GOT3 (cell line): ENCODE data around the gene SLC13A3.

ENCODE experiments used
- DNase-seq: peaks from one replicate; lab custom pipeline; 2025; ENCODE audit warnings: mixed read lengths; lab: John Stamatoyannopoulos, UW

The SLC13A3 gene

DNA sequence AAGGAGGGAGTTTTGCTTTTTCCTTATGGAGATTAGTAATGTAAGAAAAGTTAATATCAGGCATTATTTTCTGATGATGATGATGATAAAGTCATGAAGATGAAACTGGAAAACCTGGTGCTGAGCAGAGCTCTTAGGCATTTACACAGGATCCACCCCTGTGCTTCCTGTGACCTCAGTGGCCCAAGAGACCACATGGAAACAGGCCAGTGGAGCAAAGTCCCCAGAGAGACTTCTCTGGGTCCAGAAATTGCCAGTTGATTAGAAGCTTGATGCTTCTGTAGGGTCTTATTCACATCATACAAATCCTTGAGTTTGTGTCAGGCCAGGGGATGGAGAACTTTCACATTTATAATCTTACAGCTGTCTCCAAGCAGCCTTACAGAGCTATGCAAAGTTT, 46.1 kb downstream of the SLC13A3 start:
- no peak for DNase-seq

DNA sequence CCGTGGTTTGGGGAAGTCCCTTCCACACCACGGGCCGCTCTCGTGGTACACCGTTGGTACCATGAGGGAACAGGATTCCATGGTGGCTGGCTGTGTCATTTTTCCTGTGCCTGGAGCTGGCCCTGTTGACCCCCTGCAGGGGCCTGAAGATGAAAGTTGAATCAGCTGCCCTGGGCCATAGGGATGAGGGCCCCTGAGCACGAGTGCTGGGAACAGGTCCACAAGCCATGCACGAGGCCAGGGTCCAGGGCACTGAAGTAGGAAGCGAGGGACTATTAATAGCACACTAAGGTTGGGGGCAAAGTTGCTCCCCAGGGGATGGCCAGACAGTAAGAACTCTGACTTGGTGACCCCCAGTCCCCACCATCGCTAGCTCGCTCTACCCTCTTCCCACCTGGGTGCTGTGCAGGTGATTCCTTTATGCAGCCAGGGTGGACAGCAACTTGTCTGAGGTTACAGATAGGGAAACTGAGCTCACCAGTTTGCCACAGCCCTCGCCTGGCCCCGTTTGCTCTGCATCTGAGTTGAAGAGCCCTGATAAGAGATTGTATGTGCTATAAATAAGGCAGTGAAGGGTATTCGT, 46.6 kb downstream of the SLC13A3 start:
- no peak for DNase-seq

DNA sequence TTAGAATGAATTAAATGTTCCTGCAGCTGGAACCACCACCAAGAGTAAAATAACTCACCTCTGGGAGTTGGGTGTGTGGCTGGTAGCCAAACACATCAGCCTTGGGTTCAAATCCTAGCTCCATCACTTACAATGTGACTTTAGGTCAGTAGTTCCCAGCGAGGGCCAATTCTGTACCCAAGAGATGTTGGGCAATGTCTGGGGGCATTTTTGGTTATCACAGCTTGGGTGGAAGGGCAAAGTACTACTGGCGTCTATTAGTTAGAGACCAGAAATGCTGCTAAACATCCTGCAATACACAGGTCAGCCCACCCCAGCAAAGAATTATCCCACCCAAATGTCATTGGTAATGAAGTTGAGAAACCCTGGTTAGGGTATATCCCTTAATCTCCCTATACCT, 48.8 kb downstream of the SLC13A3 start:
- DNase-seq: no peak

DNA sequence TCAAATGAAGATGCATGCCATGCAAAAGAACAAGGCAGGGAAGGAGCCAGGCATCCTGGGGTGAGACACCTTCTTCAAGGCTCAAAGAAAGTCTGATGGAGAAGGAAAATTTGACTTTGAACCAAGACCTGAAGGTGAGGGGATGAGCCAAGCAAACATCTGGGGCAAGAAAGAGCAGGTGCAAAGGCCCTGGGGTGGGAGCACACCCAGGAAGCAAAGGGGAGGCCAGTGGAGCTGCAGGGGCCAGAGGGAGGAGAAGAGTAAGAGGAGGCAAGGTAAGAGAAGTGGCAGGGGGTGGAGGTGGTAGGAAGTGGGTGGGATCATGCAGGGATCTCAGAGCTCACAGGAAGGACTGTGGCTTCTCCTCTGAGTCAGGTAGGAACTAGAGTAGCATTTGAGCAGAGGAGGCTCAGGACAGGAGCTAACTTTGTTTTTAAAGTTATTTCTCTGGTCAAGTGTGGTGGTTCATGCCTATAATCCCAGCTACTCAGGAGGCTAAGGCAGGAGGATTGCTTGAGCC, 49.6 kb downstream of the SLC13A3 start:
- no peak for DNase-seq

DNA sequence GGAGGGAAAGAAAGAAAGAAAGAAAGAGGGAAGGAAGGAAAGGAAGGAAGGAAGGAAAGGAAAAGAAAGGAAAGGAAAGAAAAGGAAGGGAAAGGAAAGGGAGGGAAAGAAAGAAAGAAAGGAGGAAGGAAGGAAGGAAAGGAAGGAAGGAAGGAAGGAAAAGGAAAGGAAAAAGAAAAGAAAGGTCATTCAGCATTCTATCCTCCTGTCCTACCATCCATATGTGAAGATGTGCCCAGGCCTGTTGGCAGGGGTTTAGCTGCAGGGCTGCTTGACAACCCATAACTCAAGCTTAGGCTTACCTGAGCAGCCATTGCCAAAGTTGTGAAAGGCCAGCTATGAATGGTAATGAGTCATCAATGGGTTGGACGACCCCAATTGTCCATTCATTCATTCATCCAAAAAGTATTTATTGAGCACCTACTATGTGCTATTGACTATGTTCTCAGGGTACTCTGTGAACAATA, 50.9 kb downstream of the SLC13A3 start:
- no peak for DNase-seq

DNA sequence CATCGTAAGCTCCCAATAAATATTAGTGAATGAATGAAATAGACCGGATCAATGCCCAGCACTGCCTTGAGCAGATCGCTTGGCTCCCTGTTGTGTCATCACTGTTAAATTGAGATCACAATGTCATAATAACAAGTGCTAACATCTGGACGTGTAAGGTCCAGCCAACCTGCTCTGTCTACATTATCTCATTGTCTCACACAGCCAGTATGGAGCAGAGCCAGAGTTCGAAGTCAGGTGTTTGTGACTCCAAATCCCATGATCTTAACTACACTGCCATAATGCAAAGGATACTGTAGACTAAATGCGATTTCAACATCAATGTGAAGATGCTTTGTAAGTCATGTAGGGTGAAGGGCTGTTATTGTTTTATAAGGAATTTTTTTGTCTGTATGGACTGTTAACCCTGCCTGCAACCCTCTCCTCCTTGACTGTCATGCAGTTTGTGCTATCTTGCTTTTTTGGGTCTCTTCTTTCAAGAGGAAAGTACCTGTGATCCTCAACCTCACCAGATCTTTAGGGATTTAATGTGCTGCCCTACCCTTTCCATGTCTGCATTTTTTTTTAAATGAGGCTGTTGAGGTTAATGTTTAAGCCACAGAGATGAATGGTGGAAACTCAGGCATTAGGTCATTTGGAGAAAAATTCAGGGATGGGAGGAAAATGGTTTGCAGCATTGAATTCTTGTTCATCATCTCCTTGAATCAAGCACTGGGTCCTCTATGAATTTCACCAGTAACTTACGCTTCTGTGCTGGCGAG, 51.9 kb downstream of the SLC13A3 start:
- DNase-seq: no peak

DNA sequence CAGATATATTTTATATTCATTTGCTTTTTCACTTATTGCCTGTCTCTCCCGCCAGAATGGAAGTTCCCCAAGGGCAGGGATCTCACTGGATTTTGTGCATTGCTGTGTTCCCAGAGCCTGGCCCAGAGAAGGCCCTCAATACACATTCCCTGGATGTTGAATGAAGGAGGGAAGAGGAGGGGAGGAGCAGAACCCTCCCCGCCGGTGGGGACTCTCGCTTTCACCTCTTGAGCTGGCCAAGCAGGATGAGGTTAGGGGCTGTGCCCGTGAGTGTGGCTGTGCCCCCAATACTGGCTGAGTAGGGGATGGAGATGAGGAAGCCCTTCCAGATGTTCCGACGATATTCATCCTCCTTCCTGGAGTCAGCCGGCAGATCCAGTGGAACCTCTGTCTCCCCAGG, 55.3 kb downstream of the SLC13A3 start:
- no peak for DNase-seq

DNA sequence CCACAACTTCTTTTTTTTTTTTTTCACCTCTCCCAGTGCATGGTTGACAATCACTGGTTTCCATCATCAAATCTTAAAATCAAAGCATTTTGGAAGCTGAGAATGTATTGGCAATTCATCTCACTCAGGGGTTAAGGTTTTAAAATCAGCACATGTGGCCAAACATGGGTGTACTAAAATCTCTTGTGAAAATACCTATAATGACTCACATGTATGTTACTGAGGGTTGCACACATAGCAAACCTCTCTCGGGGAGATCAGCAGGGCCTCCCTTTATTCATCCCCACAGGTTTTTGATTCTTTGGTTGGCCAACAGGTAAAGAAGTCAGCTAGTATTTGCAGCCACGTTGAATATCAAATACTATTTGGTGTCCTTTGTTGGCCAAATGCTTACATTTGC, 56.5 kb downstream of the SLC13A3 start:
- DNase-seq: no peak

DNA sequence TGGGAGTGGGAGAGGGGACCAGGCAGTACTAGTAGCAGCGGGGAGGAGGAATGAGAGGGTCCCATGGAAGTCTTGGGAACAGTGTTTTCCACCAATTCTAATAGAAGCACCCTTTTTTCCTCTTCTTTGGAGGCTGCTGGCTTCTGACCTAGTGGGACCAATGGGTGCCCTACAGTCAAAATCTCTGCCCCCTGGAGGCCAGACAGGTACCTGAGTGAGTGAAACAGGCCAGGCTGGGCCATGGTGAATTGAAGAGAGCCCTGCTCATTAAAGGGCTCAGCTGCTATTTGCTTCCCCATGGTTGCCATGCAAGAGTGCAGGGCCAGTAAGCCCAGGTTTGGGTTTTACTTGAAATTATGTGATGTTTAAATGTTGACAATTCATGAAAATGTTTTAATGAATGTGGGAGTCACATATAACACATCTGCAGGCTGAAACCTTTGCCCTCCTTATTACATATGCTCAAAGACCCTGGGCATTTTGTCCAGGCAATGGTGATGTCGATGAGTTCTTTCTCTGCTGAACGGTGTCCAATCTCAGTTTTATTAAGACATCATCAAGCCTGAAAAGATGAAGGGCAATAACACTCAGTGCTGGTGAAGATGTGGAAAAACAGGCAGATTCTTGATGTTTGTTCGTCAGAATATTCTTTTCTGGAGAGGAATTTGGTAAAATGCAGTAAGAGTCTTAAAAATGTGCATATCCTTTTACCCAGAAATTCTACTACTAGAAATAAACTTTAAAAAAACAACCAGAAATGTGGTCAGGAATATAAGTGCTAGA, 58.5 kb downstream of the SLC13A3 start:
- DNase-seq: no peak

DNA sequence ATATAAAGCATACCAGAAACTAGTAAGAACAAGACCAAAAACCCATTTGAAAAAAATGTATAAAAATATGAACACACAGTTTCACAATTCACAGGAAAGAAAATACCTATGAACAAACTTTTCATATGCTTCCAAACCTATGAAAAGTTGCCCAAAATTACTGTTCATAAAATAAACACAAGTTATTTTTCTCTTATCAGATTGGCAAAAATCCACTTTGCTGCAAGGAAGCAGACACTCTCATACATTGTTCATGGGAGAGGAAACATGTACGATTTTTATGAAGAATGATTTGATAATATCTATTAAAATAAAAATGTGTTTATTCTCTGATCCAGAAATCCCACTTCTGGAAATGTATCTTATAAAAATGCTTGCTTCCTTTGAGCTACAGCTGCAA, 60.8 kb downstream of the SLC13A3 start:
- no peak for DNase-seq

DNA sequence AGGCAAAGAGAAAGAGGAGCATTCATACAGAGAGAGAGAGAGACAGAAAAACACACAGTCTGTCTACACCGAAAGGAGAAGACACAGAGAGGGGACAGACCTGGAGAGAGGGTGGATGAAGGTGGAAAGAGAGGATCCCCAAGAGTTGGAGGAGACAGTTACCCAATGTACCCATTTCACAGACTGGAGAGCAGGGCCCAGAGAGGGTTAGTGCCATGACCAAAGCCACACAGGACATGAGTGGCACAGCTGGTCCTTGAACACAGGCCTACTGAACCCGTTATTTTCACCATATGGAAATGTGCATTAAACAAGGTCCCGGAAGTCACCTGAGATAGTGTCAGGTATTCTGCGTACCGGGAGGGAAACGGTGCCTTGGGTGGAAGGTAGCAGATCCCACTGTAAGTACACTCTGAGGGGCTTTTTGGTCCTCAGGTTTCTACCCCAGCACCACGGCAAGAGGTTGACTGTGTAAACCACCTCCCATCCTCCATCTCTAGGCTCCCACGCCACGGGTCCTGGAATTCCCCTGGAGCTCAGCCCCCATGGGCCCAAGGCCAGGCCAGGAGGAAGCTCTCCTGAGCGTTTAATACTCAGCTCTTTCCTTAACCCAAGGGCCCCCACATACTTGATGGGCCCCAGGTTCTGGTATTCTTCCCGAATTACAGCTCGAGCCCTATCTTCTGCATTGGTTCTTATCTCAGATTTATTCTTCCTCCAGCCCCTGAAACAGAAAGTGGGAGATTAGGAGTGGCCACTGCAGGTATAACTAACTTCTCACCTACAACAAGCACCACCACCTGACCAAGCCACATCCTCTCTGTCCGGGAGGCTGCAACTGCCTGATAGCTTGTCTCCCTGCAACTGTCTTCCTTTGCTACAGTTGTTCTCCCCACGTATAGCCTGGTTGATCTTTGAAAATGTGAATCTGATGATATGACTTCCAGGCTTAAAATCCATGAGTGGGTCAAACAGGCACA, 62.4 kb downstream of the SLC13A3 start:
- no peak for DNase-seq

DNA sequence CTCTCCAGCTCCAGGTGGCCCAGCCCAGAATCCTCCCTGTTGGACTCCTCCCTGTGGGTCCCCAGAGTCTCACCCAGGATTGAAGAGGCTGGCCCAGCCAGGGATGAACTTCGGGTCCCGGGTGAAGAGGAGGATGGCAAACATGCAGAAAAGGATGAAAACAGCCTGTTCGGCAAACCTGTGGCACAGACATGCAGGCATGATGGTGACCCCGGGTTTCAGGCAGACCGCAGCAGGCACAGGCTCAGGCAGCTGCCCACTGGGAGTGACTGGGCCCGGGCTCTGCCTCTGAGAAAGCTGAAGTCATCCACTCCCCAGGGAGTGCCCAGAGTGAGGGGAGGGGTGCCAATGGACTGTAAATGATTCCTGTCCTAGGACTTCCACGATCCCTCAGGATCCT, 63.3 kb downstream of the SLC13A3 start:
- DNase-seq: no peak

DNA sequence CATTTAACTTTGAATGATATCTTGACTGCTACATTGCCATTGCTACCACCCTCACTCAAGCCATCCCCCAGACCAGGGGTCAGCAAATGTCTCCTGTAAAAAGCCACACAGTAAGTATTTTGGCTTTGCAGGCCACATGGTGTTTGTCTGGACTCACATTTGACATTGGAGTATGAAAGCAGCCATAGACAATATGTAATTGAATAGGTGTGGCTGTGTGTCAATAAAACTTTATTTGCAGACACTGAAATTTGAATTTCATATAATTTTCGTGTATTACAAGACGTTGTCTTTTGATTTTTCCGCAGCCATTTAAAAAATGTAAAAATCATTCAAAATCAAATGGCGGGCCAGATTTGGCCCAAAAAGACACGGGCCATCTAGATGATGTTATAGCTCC, 64.5 kb downstream of the SLC13A3 start:
- DNase-seq: no peak

DNA sequence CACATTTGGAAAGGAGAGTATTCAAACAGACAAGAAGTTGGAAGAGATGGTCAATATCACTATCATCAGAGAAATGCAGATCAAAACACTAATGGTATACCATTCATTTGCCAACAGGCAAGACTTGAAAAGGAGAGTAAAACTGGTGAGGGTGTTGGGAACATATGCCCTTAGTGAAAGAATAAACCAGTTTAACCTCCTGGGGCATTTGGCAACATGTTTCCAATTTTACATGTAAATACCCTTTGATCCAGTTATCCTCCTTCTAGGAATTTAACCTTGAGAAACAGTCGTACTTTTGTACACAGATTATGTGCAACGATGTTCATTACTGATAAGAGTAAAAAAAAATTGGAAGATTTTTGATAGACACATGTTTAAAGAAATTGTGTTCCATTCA, 66.8 kb downstream of the SLC13A3 start:
- DNase-seq: no peak

DNA sequence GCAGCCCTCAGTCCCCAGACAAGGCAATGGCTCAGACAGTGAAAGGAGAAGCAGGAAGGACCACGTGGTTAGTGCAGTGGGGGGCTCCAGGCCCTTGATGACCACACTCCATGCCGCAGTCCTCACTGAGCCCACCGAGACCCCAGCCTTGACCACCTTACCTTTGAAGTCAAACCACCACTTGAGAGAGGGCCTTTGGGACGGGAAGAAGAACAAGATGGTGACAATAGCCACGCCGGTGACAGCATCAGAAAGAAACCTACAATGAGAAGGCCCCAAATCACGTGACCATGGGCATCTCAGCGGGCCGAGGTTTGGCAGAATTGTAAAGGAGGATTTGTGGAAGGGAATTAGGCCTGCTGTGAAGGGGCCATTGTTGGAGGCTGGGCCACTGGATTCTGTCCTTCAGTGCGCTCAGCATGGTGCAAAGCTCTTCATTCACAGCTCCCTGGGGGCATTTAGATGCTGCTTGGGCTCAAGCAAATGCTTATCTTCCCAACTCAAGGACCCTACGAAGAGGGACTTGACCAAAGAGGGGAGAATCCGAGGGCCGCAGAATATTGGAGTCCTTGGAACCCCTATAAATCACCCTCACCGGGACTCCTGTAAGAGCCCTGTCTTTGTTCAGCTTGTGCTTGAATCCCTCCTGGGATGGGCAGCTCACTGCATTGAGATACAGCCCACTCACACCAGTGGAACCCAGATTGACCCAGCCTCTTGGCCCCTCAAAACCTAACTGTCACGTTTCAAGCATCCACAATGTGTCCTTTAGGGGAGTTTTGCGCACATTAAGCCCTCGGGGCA, 67.6 kb downstream of the SLC13A3 start:
- DNase-seq: no peak

DNA sequence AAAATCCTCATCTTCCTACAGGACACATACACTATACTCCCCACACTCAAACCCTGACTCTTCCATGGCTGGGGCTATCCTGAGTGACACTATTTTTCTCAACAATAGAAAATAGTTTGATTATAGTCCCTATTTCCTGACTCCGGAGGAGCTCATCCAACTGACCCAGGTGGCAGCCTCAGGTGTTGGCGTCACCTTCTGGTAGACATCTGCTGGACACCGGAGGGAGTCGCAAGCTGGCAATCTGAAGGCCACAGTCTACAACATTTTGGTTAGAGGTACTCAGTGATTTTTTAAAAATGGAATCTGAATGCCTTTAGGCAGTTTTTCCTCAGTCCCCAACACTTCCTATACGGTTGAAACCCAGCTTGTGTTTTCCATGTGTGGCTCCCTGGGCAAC, 68.6 kb downstream of the SLC13A3 start:
- no peak for DNase-seq

DNA sequence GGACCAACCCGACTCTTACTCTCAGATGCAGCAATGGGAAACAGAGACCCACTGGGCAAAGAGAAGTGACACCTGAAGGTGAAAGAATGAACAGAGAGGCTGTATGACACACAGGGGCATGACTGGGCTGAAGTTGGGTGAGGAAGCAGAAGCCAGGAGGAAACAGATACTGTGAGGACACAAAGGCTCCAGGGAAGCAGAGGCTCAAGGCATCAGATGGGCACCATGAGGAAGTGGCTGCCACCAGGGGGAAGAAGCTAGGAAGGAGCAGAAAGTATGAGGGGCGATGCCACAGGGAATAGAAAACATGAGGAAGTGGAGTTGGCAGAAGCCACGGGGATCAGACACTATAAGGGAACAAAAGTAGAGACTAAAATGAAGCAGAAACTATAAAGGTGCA, 69.9 kb downstream of the SLC13A3 start:
- DNase-seq: no peak

DNA sequence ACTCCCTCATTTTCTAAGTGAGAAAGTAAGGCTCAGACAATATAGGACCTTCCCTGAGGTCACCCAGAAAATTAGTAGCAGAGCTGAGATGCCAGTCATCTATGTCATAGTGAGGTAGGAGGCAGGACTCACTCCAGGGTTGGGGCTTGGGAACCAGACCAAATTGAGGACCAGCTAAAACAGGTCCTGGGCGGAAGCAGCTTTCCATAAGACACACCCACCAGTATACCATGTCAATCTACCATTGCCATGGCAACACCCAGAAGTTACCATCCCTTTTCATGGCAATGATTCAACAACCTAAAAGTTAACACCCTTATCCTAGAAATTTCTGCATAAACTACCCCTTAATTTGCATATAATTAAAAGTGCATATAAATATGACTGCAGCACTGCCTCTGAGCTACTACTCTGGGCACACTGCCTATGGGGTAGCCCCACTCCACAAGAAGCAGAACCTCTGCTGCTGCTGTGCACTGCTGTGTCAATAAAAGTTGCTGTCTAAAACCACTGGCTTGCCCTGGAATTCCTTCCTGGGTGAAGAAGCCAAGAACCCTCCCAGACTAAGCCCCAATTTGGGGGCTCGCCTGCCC, 70.5 kb downstream of the SLC13A3 start:
- no peak for DNase-seq

DNA sequence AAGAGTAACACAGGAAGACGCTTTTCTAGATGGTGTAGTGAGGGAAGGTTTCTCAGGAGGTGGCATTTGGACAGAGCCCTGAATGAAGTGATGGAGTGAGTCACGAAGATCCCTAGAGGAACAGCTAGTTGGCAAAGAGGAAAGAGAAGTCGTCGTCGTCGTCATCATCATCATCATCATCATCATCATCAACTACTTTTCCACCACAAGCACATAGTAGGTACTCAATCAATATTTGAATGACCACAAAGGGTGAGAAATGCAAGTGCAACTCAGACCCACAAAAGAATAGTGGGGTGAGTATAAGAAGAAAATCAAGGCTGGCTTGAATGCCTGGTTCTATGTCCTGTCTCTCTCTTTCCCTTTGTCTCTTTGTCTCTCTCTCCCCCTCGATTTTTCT, 72.5 kb downstream of the SLC13A3 start:
- no peak for DNase-seq

DNA sequence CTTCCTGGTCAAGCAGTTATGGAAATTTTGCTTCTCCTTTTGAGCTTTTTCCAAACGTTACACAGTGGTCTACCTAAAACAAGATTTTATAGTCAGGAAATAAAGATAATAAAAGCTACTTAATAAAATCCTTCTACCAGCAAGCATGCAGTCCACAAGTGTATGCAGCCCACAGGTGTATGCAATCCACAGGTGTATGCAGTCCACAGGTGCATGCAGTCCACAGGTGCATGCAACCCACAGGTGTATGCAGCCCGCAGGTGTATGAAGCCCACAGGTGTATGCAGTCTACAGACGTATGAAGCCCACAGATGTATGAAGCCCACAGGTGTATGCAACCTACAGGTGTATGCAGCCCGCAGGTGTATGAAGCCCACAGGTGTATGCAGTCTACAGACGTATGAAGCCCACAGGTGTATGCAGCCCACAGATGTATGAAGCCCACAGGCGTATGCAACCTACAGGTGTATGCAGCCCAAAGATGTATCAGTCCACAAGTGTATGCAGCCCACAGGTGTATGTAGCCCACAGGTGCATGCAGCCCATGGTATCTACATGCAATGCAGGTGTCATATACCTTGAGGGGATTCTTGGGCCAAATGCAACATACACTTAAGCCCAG, 74.4 kb downstream of the SLC13A3 start:
- DNase-seq: no peak
